ENCODE measurements around the gene SNX22.
A peak's percentile ranks its signal among the peaks of the same experiment; 100 is the strongest.

The SNX22 gene

GRCh38 chr15:64162478-64162868 is 10.9 kb downstream of the SNX22 start:
- Histone ChIP-seq H3K9me2 (replicated peaks; ENCODE audit: insufficient read depth, low read length) (no peaks in the 10 kb centered on the region), H3K36me3 (replicated peaks; ENCODE audit: insufficient read depth, low read length) (peaks cover 17% of the 10 kb centered on the region), H3K4me1 (ENCODE audit: low read length) (peaks cover 25% of the 10 kb centered on the region), H4K20me1 (ENCODE audit: insufficient read depth, low read length) (peaks cover 11% of the 10 kb centered on the region), H3K4me3 (ENCODE audit: low read length) (peak overlapping the region; percentile 75), H3K27ac (ENCODE audit: low read length) (peak overlapping the region; percentile 73), H3K79me2 (ENCODE audit: low read length) (peaks cover 53% of the 10 kb centered on the region), H3K9me3 (replicated peaks; ENCODE audit: insufficient read depth, low read length) (no peaks in the 10 kb centered on the region), H3K9ac (ENCODE audit: low read length) (peak overlapping the region; percentile 86), H2AFZ (ENCODE audit: low read length) (0 out of 2 replicates have a peak overlapping the region, but pooled peaks have one; percentile 29), H3K4me2 (ENCODE audit: low read depth, low read length) (peak overlapping the region; percentile 83), H3K27me3 (replicated peaks; ENCODE audit: insufficient read depth, low read length) (no peaks in the 10 kb centered on the region), H3F3A (ENCODE audit: insufficient read depth, low read length) (peaks cover 31% of the 10 kb centered on the region)
- DNase-seq: no peak
- TF ChIP-seq EZH2phosphoT487 (IDR thresholded peaks at IDR 0.05; ENCODE audit: low read length): no peak
- no peak for TF ChIP-seq EZH2 (optimal IDR thresholded peaks at IDR 0.05; ENCODE audit: low read depth, low read length)
- TF ChIP-seq, protein P1, sequence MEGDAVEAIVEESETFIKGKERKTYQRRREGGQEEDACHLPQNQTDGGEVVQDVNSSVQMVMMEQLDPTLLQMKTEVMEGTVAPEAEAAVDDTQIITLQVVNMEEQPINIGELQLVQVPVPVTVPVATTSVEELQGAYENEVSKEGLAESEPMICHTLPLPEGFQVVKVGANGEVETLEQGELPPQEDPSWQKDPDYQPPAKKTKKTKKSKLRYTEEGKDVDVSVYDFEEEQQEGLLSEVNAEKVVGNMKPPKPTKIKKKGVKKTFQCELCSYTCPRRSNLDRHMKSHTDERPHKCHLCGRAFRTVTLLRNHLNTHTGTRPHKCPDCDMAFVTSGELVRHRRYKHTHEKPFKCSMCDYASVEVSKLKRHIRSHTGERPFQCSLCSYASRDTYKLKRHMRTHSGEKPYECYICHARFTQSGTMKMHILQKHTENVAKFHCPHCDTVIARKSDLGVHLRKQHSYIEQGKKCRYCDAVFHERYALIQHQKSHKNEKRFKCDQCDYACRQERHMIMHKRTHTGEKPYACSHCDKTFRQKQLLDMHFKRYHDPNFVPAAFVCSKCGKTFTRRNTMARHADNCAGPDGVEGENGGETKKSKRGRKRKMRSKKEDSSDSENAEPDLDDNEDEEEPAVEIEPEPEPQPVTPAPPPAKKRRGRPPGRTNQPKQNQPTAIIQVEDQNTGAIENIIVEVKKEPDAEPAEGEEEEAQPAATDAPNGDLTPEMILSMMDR (IDR thresholded peaks at IDR 0.05; ENCODE audit: low read length): no peak

- peaks cover 9% of the 10 kb centered on the region for H4K20me1 ChIP-seq (ENCODE audit: insufficient read depth, low read length)
- H3F3A ChIP-seq (ENCODE audit: insufficient read depth, low read length): peaks cover 26% of the 10 kb centered on the region
- no peaks in the 10 kb centered on the region for H3K27me3 ChIP-seq (replicated peaks; ENCODE audit: insufficient read depth, low read length)
- peak within 1 kb of the TSS; percentile 86 for H3K9ac ChIP-seq (ENCODE audit: low read length)
- TF ChIP-seq, protein P1 (IDR thresholded peaks at IDR 0.05; ENCODE audit: low read length): peak; percentile 49
- TF ChIP-seq EZH2phosphoT487 (IDR thresholded peaks at IDR 0.05; ENCODE audit: low read length) (no peak), EZH2 (optimal IDR thresholded peaks at IDR 0.05; ENCODE audit: low read depth, low read length) (no peak)
- peaks cover 13% of the 10 kb centered on the region for H3K36me3 ChIP-seq (replicated peaks; ENCODE audit: insufficient read depth, low read length)
- peaks cover 47% of the 10 kb centered on the region for H3K79me2 ChIP-seq (ENCODE audit: low read length)
- no peaks in the 10 kb centered on the region for H3K9me2 ChIP-seq (replicated peaks; ENCODE audit: insufficient read depth, low read length)
- H2AFZ ChIP-seq (ENCODE audit: low read length): peak within 1 kb of the TSS; percentile 98
- peak; percentile 98 for DNase-seq
- H3K4me3 ChIP-seq (ENCODE audit: low read length): peak within 1 kb of the TSS; percentile 75
- no peaks in the 10 kb centered on the region for H3K9me3 ChIP-seq (replicated peaks; ENCODE audit: insufficient read depth, low read length)
- H3K27ac ChIP-seq (ENCODE audit: low read length): peak within 1 kb of the TSS; percentile 78
- H3K4me1 ChIP-seq (ENCODE audit: low read length): peaks cover 25% of the 10 kb centered on the region
- H3K4me2 ChIP-seq (ENCODE audit: low read depth, low read length): peak within 1 kb of the TSS; percentile 83
Measured at GRCh38 chr15:64162869-64163658, 11.5 kb downstream of the SNX22 start, which contains the start of gene PPIB. Gene PPIB (minus strand): TSS chr15:64163022. CDS start chr15:64162986, 36 bp downstream.

- DNase-seq: no peak
- Histone ChIP-seq H3F3A (ENCODE audit: insufficient read depth, low read length) (peaks cover 19% of the 10 kb centered on the region; the same call in 1 of the 2 replicates), H3K27ac (ENCODE audit: low read length) (peak overlapping the region; percentile 78), H4K20me1 (ENCODE audit: insufficient read depth, low read length) (peaks cover 7% of the 10 kb centered on the region; the same call in 1 of the 2 replicates), H3K4me2 (ENCODE audit: low read depth, low read length) (peak overlapping the region; percentile 81), H3K4me3 (ENCODE audit: low read length) (peak overlapping the region; percentile 57), H3K9me2 (replicated peaks; ENCODE audit: insufficient read depth, low read length) (no peaks in the 10 kb centered on the region), H3K9ac (ENCODE audit: low read length) (peak overlapping the region; percentile 63), H2AFZ (ENCODE audit: low read length) (peak overlapping the region; percentile 98), H3K79me2 (ENCODE audit: low read length) (peaks cover 40% of the 10 kb centered on the region), H3K36me3 (replicated peaks; ENCODE audit: insufficient read depth, low read length) (peaks cover 9% of the 10 kb centered on the region; the same call in 1 of the 2 replicates), H3K4me1 (ENCODE audit: low read length) (peaks cover 25% of the 10 kb centered on the region), H3K9me3 (replicated peaks; ENCODE audit: insufficient read depth, low read length) (no peaks in the 10 kb centered on the region), H3K27me3 (replicated peaks; ENCODE audit: insufficient read depth, low read length) (no peaks in the 10 kb centered on the region)
- TF ChIP-seq EZH2phosphoT487 (IDR thresholded peaks at IDR 0.05; ENCODE audit: low read length) (no peak), EZH2 (optimal IDR thresholded peaks at IDR 0.05; ENCODE audit: low read depth, low read length) (no peak)
- TF ChIP-seq, protein P1 (IDR thresholded peaks at IDR 0.05; ENCODE audit: low read length): no peak
Measured at GRCh38 chr15:64163659-64164362, 12.3 kb downstream of the SNX22 start.
